ENCODE measurements around the gene PLEKHM2. TPM values are rescaled to one million over a fixed set of nuclear protein-coding genes. Genes with fewer than 3 reads are reported as not detected.

Gene PLEKHM2
- total and polyA plus RNA-seq, 8 donors, result 22.9 to 39.6 (median 33.3) TPM

GRCh38 chr1:15654091-15654690 is 29.9 kb upstream of the PLEKHM2 start:
- H3K36me3 ChIP-seq, result peaks cover 0 to 35% (median 0%) of the 10 kb centered on the region in 3 donors
- H3K27ac ChIP-seq, result no peak overlapping the region
- no peaks in the 10 kb centered on the region for H3K4me1 ChIP-seq
- TF ChIP-seq CTCF (IDR thresholded peaks at IDR 0.05), result no peak
- intact Hi-C loops (cut with DNase I), result no loop called here
- no peaks in the 10 kb centered on the region for H3K27me3 ChIP-seq
- FAIRE-seq (no peak), DNase-seq (no peak), ATAC-seq (no peak)
- no peak overlapping the region for H3K4me3 ChIP-seq
- 92 to 95% methylated on average over 6 of the region's 6 CpGs for WGBS, 2 donors
- H3K9me3 ChIP-seq, result no peaks in the 10 kb centered on the region

GRCh38 chr1:15656464-15656863 is 27.7 kb upstream of the PLEKHM2 start:
- H3K27ac ChIP-seq, result no peak overlapping the region
- H3K4me3 ChIP-seq, result no peak overlapping the region
- H3K27me3 ChIP-seq, result no peaks in the 10 kb centered on the region
- 92 to 95% methylated on average over 3 of the region's 3 CpGs for WGBS, 2 donors
- H3K4me1 ChIP-seq, result no peaks in the 10 kb centered on the region
- no peak for ATAC-seq
- no peak for DNase-seq
- FAIRE-seq, result no peak
- no peak for TF ChIP-seq CTCF (IDR thresholded peaks at IDR 0.05)
- H3K36me3 ChIP-seq, result peaks cover 3 to 43% (median 12%) of the 10 kb centered on the region in 3 donors
- intact Hi-C loops (cut with DNase I), result no loop called here
- H3K9me3 ChIP-seq, result no peaks in the 10 kb centered on the region

GRCh38 chr1:15657021-15657420 is 27.1 kb upstream of the PLEKHM2 start:
- ATAC-seq (no peak), FAIRE-seq (no peak), DNase-seq (no peak)
- no peak overlapping the region for H3K27ac ChIP-seq
- H3K36me3 ChIP-seq, result peaks cover 3 to 44% (median 16%) of the 10 kb centered on the region in 3 donors
- no peak overlapping the region for H3K4me3 ChIP-seq
- H3K4me1 ChIP-seq, result no peaks in the 10 kb centered on the region
- no peaks in the 10 kb centered on the region for H3K27me3 ChIP-seq
- H3K9me3 ChIP-seq, result no peaks in the 10 kb centered on the region
- TF ChIP-seq CTCF (IDR thresholded peaks at IDR 0.05), result no peak
- 67 to 86% methylated on average over 1 of the region's 1 CpG for WGBS, 2 donors
- intact Hi-C loops (cut with DNase I), result no loop called here

- Histone ChIP-seq H3K4me3 (no peak overlapping the region), H3K4me1 (no peaks in the 10 kb centered on the region), H3K9me3 (no peaks in the 10 kb centered on the region), H3K27me3 (no peaks in the 10 kb centered on the region), H3K36me3 (peaks cover 3 to 44% (median 16%) of the 10 kb centered on the region in 3 donors), H3K27ac (no peak overlapping the region)
- no peak for ATAC-seq
- FAIRE-seq, result no peak
- intact Hi-C loops (cut with DNase I), result no loop called here
- no peak for TF ChIP-seq CTCF (IDR thresholded peaks at IDR 0.05)
- WGBS, 2 donors, result 89 to 93% methylated on average over 3 of the region's 3 CpGs
- DNase-seq, result no peak
These were observed 24.0 kb upstream of the PLEKHM2 start for GRCh38 chr1:15660151-15660550.

GRCh38 chr1:15662477-15662876 is 21.6 kb upstream of the PLEKHM2 start:
- FAIRE-seq, result no peak
- no peaks in the 10 kb centered on the region for H3K27me3 ChIP-seq
- no peak for ATAC-seq
- DNase-seq, result no peak
- peaks cover 3 to 28% (median 16%) of the 10 kb centered on the region in 3 donors for H3K36me3 ChIP-seq
- H3K4me3 ChIP-seq, result no peak overlapping the region
- H3K9me3 ChIP-seq, result no peaks in the 10 kb centered on the region
- intact Hi-C loops (cut with DNase I), result no loop called here
- WGBS, 2 donors, result 43 to 47% methylated on average over 2 of the region's 2 CpGs
- peaks cover 3 to 5% (median 4%) of the 10 kb centered on the region in 3 donors for H3K4me1 ChIP-seq
- TF ChIP-seq CTCF (IDR thresholded peaks at IDR 0.05), result no peak
- H3K27ac ChIP-seq, result no peak overlapping the region

Measured in pancreas (tissue), 10 donors.